HCT116 (cell line): ENCODE measurements around the gene USP15.

Experiments
- ATF3 ChIP-seq: IDR thresholded peaks from 2 replicates; pipeline ENCODE4 v1.6.1; 2012
- CTCF ChIP-seq, 3 experiments: fragments of 200-600 bp in 1 of 3; sonication (generic) in 1 of 3; IDR thresholded peaks in 2 of 3; conservative IDR thresholded peaks in 1 of 3; 2 replicates each; pipeline ENCODE4 v1.5.1; 2012 to 2017; ENCODE audit warnings: low read depth in 2 of 3, low read length in 2 of 3, antibody characterized with exemption in 1 of 3, borderline replicate concordance in 1 of 3, control low read depth in 1 of 3, mild to moderate bottlenecking in 1 of 3, mixed read lengths in 1 of 3, mixed run types in 1 of 3, moderate library complexity in 1 of 3; ENCODE audit not compliant: insufficient read depth in 1 of 3
- EZH2 ChIP-seq: fragments of 200-600 bp; sonication (generic); IDR thresholded peaks from 2 replicates; pipeline ENCODE4 v1.6.1; 2017; ENCODE audit warnings: antibody characterized with exemption, mixed run types
- EZH2phosphoT487 ChIP-seq: fragments of 200-600 bp; IDR thresholded peaks from 2 replicates; pipeline ENCODE4 v1.6.1; 2018; ENCODE audit warnings: antibody characterized with exemption, borderline replicate concordance
- JUND ChIP-seq: IDR thresholded peaks from 2 replicates; pipeline ENCODE4 v1.6.1; 2012
- MAX ChIP-seq: IDR thresholded peaks from 2 replicates; pipeline ENCODE4 v1.6.1; 2012
- POLR2A ChIP-seq: IDR thresholded peaks from 2 replicates; pipeline ENCODE4 v1.7.0; 2011; ENCODE audit warnings: borderline replicate concordance; ENCODE audit not compliant: insufficient read depth, insufficient read length; ENCODE audit errors: extremely low read depth
- POLR2AphosphoS5 ChIP-seq: IDR thresholded peaks from 2 replicates; pipeline ENCODE4 v1.6.1; 2011; ENCODE audit warnings: mild to moderate bottlenecking, low read depth, low read length, moderate library complexity
- RAD21 ChIP-seq: IDR thresholded peaks from 2 replicates; pipeline ENCODE4 v1.6.1; 2012; ENCODE audit warnings: low read depth, mild to moderate bottlenecking
- SIN3A ChIP-seq: IDR thresholded peaks from 2 replicates; pipeline ENCODE4 v1.6.1; 2012; ENCODE audit warnings: low read depth
- SP1 ChIP-seq: IDR thresholded peaks from 2 replicates; pipeline ENCODE4 v1.6.1; 2012; ENCODE audit warnings: low read depth
- ZBTB33 ChIP-seq: IDR thresholded peaks from 2 replicates; pipeline ENCODE4 v1.6.1; 2011; ENCODE audit warnings: mild to moderate bottlenecking, low read length, moderate library complexity; ENCODE audit not compliant: insufficient replicate concordance; ENCODE audit errors: extremely low read depth

GRCh38 chr12:62284749-62285148, 24.5 kb downstream of the USP15 start:
- TF ChIP-seq SP1 (no peak), MAX (no peak), CTCF (IDR thresholded peaks at IDR 0.05 in 2 of 3, conservative IDR thresholded peaks at IDR 0.05 in 1 of 3; ENCODE audit: borderline replicate concordance in 1 of 3, insufficient read depth in 1 of 3, low read depth in 2 of 3, low read length in 2 of 3) (no peak), EZH2phosphoT487 (no peak), POLR2A (no peak), JUND (no peak), ZBTB33 (no peak), RAD21 (no peak), EZH2 (no peak), POLR2AphosphoS5 (no peak), SIN3A (no peak), ATF3 (no peak)
